ENCODE data around the gene TOP1.

The TOP1 gene

GRCh38 chr20:41014561-41015088, 14.0 kb upstream of the TOP1 start:
- DNase-seq (ENCODE audit: low read depth, low spot score): no peak
- Histone ChIP-seq H3K27me3 (ENCODE audit: control insufficient read depth, insufficient read depth, low read length) (no peaks in the 10 kb centered on the region), H3K27ac (ENCODE audit: low read length) (no peak overlapping the region), H3K4me3 (ENCODE audit: low read length) (no peak overlapping the region), H3K4me1 (ENCODE audit: control insufficient read depth, insufficient read depth, low read length) (0 out of 2 replicates have a peak, but pooled peaks cover 1% of the 10 kb centered on the region), H3K36me3 (ENCODE audit: control insufficient read depth, insufficient read depth, low read length) (no peaks in the 10 kb centered on the region), H3K9me3 (ENCODE audit: control insufficient read depth, insufficient read depth, low read length) (no peaks in the 10 kb centered on the region)
- WGBS (ENCODE audit: insufficient coverage, insufficient read length): no CpG with 5 or more reads among the region's 6 CpGs

GRCh38 chr20:41017448-41018042, 11.1 kb upstream of the TOP1 start:
- Histone ChIP-seq H3K4me1 (ENCODE audit: control insufficient read depth, insufficient read depth, low read length) (no peaks in the 10 kb centered on the region), H3K27ac (ENCODE audit: low read length) (no peak overlapping the region), H3K4me3 (ENCODE audit: low read length) (no peak overlapping the region), H3K9me3 (ENCODE audit: control insufficient read depth, insufficient read depth, low read length) (no peaks in the 10 kb centered on the region), H3K27me3 (ENCODE audit: control insufficient read depth, insufficient read depth, low read length) (no peaks in the 10 kb centered on the region), H3K36me3 (ENCODE audit: control insufficient read depth, insufficient read depth, low read length) (no peaks in the 10 kb centered on the region)
- WGBS (ENCODE audit: insufficient coverage, insufficient read length): no CpG with 5 or more reads among the region's 3 CpGs
- DNase-seq (ENCODE audit: low read depth, low spot score): no peak

- H3K4me3 ChIP-seq (ENCODE audit: low read length): no peak overlapping the region
- WGBS (ENCODE audit: insufficient coverage, insufficient read length): no CpG with 5 or more reads among the region's 2 CpGs
Measured at GRCh38 chr20:41018153-41018552, 10.5 kb upstream of the TOP1 start.

DNA sequence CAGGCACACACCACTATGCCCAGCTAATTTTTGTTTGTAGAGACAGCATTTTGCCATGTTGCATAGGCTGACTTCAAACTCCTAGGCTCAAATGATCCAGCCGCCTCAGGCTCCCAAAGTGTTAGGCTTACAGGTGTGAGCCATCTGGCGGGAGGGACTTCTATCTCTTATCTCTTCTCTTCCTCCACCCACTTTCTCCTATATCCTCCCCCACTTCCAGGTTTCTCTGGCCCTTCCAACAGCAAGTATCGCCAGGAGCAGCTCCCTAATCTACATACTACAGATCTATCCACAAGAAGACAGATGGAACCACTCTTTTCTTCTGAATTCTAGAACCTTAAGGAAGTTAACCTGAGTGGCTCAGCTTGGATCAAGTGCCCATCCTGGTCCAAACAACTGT, 5.1 kb upstream of the TOP1 start:
- WGBS (ENCODE audit: insufficient coverage, insufficient read length): no CpG with 5 or more reads among the region's 3 CpGs
- Histone ChIP-seq H3K36me3 (ENCODE audit: control insufficient read depth, insufficient read depth, low read length) (no peaks in the 10 kb centered on the region), H3K4me1 (ENCODE audit: control insufficient read depth, insufficient read depth, low read length) (no peaks in the 10 kb centered on the region), H3K9me3 (ENCODE audit: control insufficient read depth, insufficient read depth, low read length) (no peaks in the 10 kb centered on the region), H3K4me3 (ENCODE audit: low read length) (no peak overlapping the region), H3K27me3 (ENCODE audit: control insufficient read depth, insufficient read depth, low read length) (no peaks in the 10 kb centered on the region), H3K27ac (ENCODE audit: low read length) (no peak overlapping the region)
- DNase-seq (ENCODE audit: low read depth, low spot score): no peak

More at GRCh38 chr20:41018153-41018552, 10.5 kb upstream of the TOP1 start:
- no peaks in the 10 kb centered on the region for H3K27me3 ChIP-seq (ENCODE audit: control insufficient read depth, insufficient read depth, low read length)
- H3K36me3 ChIP-seq (ENCODE audit: control insufficient read depth, insufficient read depth, low read length): no peaks in the 10 kb centered on the region
- no peak for DNase-seq (ENCODE audit: low read depth, low spot score)
- H3K9me3 ChIP-seq (ENCODE audit: control insufficient read depth, insufficient read depth, low read length): no peaks in the 10 kb centered on the region
- no peak overlapping the region for H3K27ac ChIP-seq (ENCODE audit: low read length)
- no peaks in the 10 kb centered on the region for H3K4me1 ChIP-seq (ENCODE audit: control insufficient read depth, insufficient read depth, low read length)

DNA sequence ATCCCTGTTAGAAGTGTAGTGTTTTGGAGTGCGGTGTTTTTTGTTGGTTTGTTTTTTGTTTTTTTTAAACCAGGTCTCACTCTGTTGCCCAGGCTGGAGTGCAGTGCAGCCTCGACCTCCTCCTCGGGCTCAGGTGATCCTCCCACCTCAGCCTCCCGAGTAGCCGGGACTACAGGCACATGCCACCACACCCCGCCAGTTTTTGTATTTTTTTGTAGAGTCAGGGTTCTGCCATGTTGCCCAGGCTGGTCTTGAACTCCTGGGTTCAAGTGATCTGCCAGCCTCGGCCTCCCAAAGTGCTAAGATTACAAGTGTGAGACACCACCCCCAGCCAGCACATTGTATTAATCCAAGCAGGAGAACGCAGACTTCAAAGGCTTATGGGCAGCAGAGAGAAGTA, 1.3 kb upstream of the TOP1 start:
- WGBS (ENCODE audit: insufficient coverage, insufficient read length): no CpG with 5 or more reads among the region's 8 CpGs
- no peaks in the 10 kb centered on the region for H3K36me3 ChIP-seq (ENCODE audit: control insufficient read depth, insufficient read depth, low read length)
- H3K4me3 ChIP-seq (ENCODE audit: low read length): no peak overlapping the region
- DNase-seq (ENCODE audit: low read depth, low spot score): no peak
- no peaks in the 10 kb centered on the region for H3K9me3 ChIP-seq (ENCODE audit: control insufficient read depth, insufficient read depth, low read length)
- no peaks in the 10 kb centered on the region for H3K27me3 ChIP-seq (ENCODE audit: control insufficient read depth, insufficient read depth, low read length)
- H3K4me1 ChIP-seq (ENCODE audit: control insufficient read depth, insufficient read depth, low read length): no peaks in the 10 kb centered on the region
- H3K27ac ChIP-seq (ENCODE audit: low read length): no peak overlapping the region

DNA sequence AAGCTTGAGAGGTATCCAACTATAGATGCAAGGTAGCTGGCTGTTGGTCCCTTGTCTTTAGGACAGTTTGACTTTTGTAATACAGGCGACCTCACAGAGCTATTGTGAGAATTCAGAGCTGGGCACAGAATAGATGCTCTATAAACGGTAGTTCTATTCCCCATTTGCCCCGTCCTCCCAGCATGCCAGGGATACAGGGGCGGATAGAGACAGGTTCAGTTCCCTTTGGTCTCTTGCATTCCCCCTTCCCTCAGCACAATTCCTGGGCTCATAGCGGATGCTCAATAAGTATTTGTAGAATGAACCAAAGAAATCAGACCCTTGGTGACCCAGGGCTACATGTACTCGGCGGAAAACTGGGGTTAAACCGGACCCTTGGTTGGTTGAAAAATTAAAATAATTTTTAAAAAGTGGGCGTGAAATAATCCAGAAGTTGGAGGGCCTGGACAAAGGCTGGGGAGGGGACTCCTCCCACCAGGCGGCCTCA, 707 bp upstream of the TOP1 start:
- no peaks in the 10 kb centered on the region for H3K9me3 ChIP-seq (ENCODE audit: control insufficient read depth, insufficient read depth, low read length)
- H3K4me1 ChIP-seq (ENCODE audit: control insufficient read depth, insufficient read depth, low read length): no peaks in the 10 kb centered on the region
- H3K27ac ChIP-seq (ENCODE audit: low read length): no peak overlapping the region
- DNase-seq (ENCODE audit: low read depth, low spot score): no peak
- H3K36me3 ChIP-seq (ENCODE audit: control insufficient read depth, insufficient read depth, low read length): no peaks in the 10 kb centered on the region
- no CpG with 5 or more reads among the region's 10 CpGs for WGBS (ENCODE audit: insufficient coverage, insufficient read length)
- H3K4me3 ChIP-seq (ENCODE audit: low read length): no peak overlapping the region; the same call in 1 of the 2 replicates
- H3K27me3 ChIP-seq (ENCODE audit: control insufficient read depth, insufficient read depth, low read length): no peaks in the 10 kb centered on the region

- no peak for DNase-seq (ENCODE audit: low read depth, low spot score)
- Histone ChIP-seq H3K4me3 (ENCODE audit: low read length) (peak overlapping the region; percentile 90), H3K27me3 (ENCODE audit: control insufficient read depth, insufficient read depth, low read length) (peaks cover 2% of the 10 kb centered on the region; the same call in 1 of the 2 replicates), H3K4me1 (ENCODE audit: control insufficient read depth, insufficient read depth, low read length) (no peaks in the 10 kb centered on the region), H3K9me3 (ENCODE audit: control insufficient read depth, insufficient read depth, low read length) (no peaks in the 10 kb centered on the region), H3K27ac (ENCODE audit: low read length) (no peak overlapping the region), H3K36me3 (ENCODE audit: control insufficient read depth, insufficient read depth, low read length) (no peaks in the 10 kb centered on the region)
- no CpG with 5 or more reads among the region's 69 CpGs for WGBS (ENCODE audit: insufficient coverage, insufficient read length)
Measured at GRCh38 chr20:41029150-41029901, 704 bp downstream of the TOP1 start.

GRCh38 chr20:41030061-41030460, 1.4 kb downstream of the TOP1 start:
- H3K4me3 ChIP-seq (ENCODE audit: low read length): no peak overlapping the region; the same call in 1 of the 2 replicates
- H3K27me3 ChIP-seq (ENCODE audit: control insufficient read depth, insufficient read depth, low read length): peaks cover 2% of the 10 kb centered on the region; the same call in 1 of the 2 replicates
- WGBS (ENCODE audit: insufficient coverage, insufficient read length): no CpG with 5 or more reads among the region's 6 CpGs
- DNase-seq (ENCODE audit: low read depth, low spot score): no peak
- no peak overlapping the region for H3K27ac ChIP-seq (ENCODE audit: low read length)
- no peaks in the 10 kb centered on the region for H3K9me3 ChIP-seq (ENCODE audit: control insufficient read depth, insufficient read depth, low read length)
- H3K36me3 ChIP-seq (ENCODE audit: control insufficient read depth, insufficient read depth, low read length): no peaks in the 10 kb centered on the region
- H3K4me1 ChIP-seq (ENCODE audit: control insufficient read depth, insufficient read depth, low read length): no peaks in the 10 kb centered on the region

- Histone ChIP-seq H3K27ac (ENCODE audit: low read length) (no peak overlapping the region), H3K4me3 (ENCODE audit: low read length) (no peak overlapping the region), H3K4me1 (ENCODE audit: control insufficient read depth, insufficient read depth, low read length) (no peaks in the 10 kb centered on the region), H3K36me3 (ENCODE audit: control insufficient read depth, insufficient read depth, low read length) (no peaks in the 10 kb centered on the region), H3K27me3 (ENCODE audit: control insufficient read depth, insufficient read depth, low read length) (peaks cover 2% of the 10 kb centered on the region; the same call in 1 of the 2 replicates), H3K9me3 (ENCODE audit: control insufficient read depth, insufficient read depth, low read length) (no peaks in the 10 kb centered on the region)
- WGBS (ENCODE audit: insufficient coverage, insufficient read length): no CpG with 5 or more reads among the region's 5 CpGs
- DNase-seq (ENCODE audit: low read depth, low spot score): no peak
Measured at GRCh38 chr20:41030531-41031242, 2.1 kb downstream of the TOP1 start.

DNA sequence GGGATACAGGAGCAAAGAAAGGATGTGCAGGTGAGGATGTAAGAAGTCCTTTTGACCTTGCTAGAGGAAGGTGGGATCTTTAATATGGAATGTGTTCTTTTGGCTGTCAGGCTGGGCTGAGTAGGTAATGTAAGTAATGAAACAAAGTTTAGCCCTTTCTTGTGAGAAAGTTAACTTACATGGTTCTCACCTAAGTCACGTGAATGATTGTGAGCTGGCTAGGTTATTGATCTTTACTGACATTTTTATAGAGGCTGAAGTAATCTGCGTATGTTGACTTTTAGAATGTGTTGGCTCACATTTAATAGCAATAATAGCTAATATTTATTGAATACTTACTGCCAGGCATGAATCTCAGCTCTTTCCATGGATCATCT, 2.6 kb downstream of the TOP1 start:
- Histone ChIP-seq H3K27ac (ENCODE audit: low read length) (no peak overlapping the region), H3K27me3 (ENCODE audit: control insufficient read depth, insufficient read depth, low read length) (peaks cover 2% of the 10 kb centered on the region; the same call in 1 of the 2 replicates), H3K4me3 (ENCODE audit: low read length) (no peak overlapping the region), H3K36me3 (ENCODE audit: control insufficient read depth, insufficient read depth, low read length) (no peaks in the 10 kb centered on the region), H3K9me3 (ENCODE audit: control insufficient read depth, insufficient read depth, low read length) (no peaks in the 10 kb centered on the region), H3K4me1 (ENCODE audit: control insufficient read depth, insufficient read depth, low read length) (no peaks in the 10 kb centered on the region)
- WGBS (ENCODE audit: insufficient coverage, insufficient read length): no CpG with 5 or more reads among the region's 2 CpGs
- no peak for DNase-seq (ENCODE audit: low read depth, low spot score)

Data from iPS DF 6.9 (cell line).